Measurements from ENCODE around the gene REELD1.

DNA sequence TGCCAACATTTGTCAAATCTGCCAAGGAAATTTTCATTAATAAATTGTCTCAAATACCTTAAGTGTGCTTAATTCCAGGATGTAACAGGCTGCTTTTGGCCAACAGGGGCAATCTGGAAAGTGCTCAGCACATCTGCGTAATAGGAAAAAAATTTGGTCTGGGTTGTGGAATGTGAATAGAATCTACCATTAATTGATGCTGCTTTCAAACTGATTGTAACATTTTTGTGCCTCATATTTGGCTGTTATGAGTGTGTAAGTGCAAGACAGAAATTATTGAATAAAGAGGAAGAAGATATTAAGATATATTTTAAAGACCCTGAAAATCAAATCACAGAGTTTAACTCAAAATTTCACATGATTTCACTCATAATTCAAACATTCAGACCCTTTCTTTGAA is 41.1 kb downstream of the REELD1 start:
- TF ChIP-seq ZNF670 (tag by site-specific recombination; IDR thresholded peaks at IDR 0.05; ENCODE audit: low read depth) = no peak
- no peak for TF ChIP-seq PBX3 (CRISPR knock-in tag; IDR thresholded peaks at IDR 0.05)
- TF ChIP-seq ZNF239 (tag by site-specific recombination; IDR thresholded peaks at IDR 0.05) = no peak
- TF ChIP-seq CTCF (tag by site-specific recombination; IDR thresholded peaks at IDR 0.05) = no peak
